OCI-LY7 (cell line): ENCODE results near the gene C14orf132.

Source experiments
- CTCF ChIP-seq: fragments of 200-600 bp; sonication (generic); conservative IDR thresholded peaks from 2 replicates; pipeline ENCODE4 v1.5.1; 2014; ENCODE audit warnings: mild to moderate bottlenecking, antibody characterized with exemption, low read length, moderate library complexity, mixed read lengths
- EZH2phosphoT487 ChIP-seq: fragments of 200-600 bp; sonication (generic); IDR thresholded peaks from 2 replicates; pipeline ENCODE4 v1.6.1; 2018; ENCODE audit warnings: low read depth, borderline replicate concordance, mild to moderate bottlenecking, mixed run types, antibody characterized with exemption, low read length, moderate library complexity, mixed read lengths

- TF ChIP-seq CTCF = peak; percentile 78
- TF ChIP-seq EZH2phosphoT487 = no peak
Observed at GRCh38 chr14:96051642-96052540, 12.7 kb downstream of the C14orf132 start.
